Endometrium (tissue), 2 donors: Measurements from ENCODE around the gene OR9Q2.
A peak's percentile ranks its signal among the peaks of the same experiment; 100 is the strongest.
"Not testable (repeated sequence)": the region's sequence is repeated elsewhere in the genome, so short reads cannot be mapped to it uniquely, and the experiment has no call there.

Source experiments
- FAIRE-seq: peaks from 2 replicates; lab custom pipeline; 2012; peaks lifted over from hg19 to GRCh38; lab: Jason Lieb, UNC
- donor health status: control.
- donor health status: control.

OR9Q2 gene

DNA sequence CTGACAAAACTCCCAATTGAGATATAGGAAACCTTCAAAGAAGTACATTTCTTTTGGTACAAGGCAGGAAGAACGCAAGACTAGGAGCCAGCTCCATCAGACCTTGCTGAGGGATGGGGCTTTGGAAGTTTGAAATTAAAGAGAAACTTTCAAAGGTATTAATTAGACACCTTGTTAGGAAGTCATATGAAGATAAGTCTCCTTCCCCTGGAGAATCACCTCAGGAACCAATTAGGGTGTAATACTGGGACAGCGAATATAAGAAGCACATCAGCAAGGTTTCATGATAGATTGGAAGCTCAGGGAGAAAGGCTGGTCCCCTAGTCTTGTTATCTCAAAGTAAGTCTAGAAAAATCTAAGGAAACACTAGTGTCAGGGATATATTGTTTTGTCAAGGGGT, at the start of gene OR9Q2:
OR9Q2 (plus strand) TSS at position 301 of the 400 bp plus-strand sequence. CDS start 1,421 bp downstream, outside the sequence.
- no peak for FAIRE-seq

DNA sequence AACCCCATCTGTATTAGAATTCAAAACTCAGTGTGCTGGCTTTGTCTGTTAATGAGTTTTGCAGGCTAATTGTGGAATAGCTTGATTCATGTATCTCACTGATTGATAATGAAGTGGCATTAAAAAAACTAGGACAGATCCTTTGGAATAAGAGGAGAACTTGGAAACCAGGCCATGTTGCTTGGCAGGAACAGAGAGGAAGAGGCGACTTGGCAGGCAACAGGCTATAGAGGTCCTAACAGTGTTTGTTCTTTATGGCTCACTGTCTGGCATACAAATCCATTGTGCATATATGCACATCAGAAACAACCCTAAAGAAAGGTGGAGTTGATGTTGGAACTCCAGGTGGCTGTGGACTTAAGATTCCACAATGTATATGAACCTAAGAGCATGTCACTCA, 46.1 kb upstream of the OR9Q2 start:
- no peak for FAIRE-seq

DNA sequence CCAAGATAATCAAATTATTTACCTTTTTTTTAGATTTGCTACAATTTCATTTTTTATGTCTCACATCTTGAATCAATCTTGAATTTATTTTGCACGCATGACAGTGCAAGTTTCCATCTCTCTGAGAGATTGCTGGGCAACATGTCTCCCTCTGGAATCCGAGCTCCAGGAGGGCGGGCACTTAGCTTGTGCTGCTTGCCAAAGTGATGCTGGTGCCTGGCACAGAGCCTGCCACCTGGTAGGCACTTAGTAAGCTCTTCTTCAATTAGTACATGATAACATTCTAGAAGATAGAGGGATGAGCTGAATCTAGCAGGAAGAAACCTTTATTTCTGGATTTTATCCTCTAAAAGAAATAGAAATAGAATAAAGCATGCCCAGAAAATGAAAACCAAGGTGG, 36.1 kb upstream of the OR9Q2 start:
- FAIRE-seq: no peak

GRCh38 chr11:58164389-58164788, 24.5 kb upstream of the OR9Q2 start:
- FAIRE-seq: no peak

DNA sequence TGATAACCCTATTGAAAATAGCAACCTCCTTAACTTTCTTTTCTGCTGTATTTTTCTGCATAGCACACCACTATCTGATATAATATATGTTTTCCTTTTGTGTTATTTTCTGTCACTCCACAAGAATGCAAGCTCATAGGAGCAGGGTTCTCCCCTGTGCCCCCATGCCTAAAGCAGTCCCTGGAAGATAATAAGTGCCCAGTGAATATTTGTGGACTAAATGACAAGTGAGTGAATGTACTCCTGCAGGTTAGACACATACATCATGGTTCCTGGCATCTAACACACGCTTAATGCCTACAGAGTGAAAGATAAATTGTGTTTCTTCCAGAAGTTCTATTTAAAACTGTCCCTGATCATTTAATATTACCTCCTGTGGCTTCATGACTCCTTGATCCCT, 23.9 kb upstream of the OR9Q2 start:
- no peak for FAIRE-seq

- no peak for FAIRE-seq
These were observed 23.3 kb upstream of the OR9Q2 start for GRCh38 chr11:58165504-58166106.

DNA sequence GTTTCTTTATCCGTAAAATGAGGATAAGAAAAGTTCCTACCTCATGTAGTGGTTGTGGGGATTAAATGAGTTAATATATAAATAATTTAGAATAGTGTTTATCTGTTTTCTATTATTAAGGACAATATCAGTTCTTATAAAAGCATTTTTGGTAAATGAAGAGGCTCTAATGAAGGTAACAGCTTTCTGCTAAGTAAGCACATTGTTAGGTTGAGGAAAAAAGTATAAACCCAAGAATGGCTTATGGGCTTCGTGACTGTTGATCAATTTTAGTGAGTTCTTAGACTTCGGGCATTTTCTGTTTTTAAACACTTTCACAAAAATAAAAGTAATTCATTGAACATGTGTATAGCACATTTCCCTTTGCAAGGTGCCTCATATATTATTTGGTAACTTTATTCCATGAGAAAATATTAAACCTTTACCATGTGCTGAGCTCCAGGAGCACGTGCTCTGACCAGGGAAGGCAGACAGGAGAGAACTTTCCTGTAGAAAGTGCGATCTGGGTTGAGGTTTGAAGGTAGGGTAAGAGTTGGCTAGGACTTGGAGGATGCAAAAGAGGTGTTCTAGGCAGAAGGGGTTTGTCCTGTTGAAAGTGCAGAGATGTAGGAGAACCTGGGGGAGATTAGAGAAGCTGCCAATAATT, 11.3 kb upstream of the OR9Q2 start:
- no peak for FAIRE-seq

GRCh38 chr11:58178444-58178843, 10.4 kb upstream of the OR9Q2 start:
- FAIRE-seq: no peak

GRCh38 chr11:58179648-58180047, 9.2 kb upstream of the OR9Q2 start:
- no peak for FAIRE-seq

DNA sequence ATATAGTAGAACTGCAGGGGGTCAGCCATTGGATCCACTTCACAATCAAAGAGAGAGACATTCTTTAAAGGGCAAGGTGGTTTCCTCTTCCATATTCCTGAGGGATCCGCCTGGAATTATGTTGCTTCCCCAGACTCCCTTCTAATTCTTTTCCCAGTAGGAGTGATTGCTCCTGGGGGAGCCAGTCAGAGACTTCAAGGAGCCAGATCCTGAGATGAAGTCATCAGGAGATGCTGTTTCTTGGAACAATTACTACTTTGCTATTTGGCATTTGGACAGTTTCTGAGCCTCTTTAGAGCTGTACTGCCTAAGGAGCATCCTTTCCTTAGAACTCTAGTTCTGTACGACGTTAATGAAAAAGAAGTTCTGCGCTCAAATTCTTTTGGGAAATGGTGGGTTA, 1.9 kb upstream of the OR9Q2 start:
- no peak for FAIRE-seq

GRCh38 chr11:58192229-58192628, 3.4 kb downstream of the OR9Q2 start:
- no peak for FAIRE-seq

GRCh38 chr11:58193391-58193790, 4.5 kb downstream of the OR9Q2 start:
- FAIRE-seq: no peak

DNA sequence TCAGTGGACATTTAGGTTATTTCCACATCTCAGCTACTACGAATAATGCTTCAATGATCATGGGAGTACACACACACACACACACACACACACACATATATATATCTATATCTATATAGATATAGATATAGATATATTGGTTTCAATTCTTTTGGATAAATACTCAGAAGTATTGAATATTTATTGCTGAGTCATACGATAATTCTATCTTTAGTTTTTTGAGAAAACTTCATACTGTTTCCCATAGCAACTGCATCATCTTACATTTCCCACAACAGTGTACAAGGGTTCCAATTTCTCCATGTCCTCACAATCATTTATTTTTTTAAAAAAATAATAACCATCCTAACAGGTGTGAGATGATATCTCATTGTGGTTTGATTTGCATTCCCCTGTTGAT, 7.1 kb downstream of the OR9Q2 start:
- FAIRE-seq: no peak

GRCh38 chr11:58199271-58199670, 10.4 kb downstream of the OR9Q2 start:
- FAIRE-seq: no peak

DNA sequence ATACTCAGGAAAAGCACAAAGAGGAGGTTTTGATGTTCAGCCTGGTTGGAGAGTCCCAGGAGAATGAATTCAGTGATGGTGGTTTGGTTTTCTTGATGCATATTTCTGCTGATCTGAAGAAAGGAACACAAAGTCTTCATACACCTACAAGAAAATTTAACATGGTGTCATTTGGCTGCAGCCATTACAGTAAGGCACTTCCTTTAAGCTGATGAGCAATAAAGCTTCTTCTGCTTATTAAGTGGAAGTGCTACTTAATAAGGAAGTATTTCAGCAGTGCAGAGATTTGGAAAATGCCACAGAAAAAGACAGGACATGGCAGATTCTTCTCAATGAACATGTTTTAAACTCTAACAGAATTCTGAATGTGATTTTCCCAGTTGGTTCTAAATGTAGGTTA, 15.2 kb downstream of the OR9Q2 start, which contains the start of gene OR1S2:
OR1S2 (minus strand) TSS at position 101 of the 400 bp plus-strand sequence; CDS start at position 101, 0 bp downstream.
- no peak for FAIRE-seq

DNA sequence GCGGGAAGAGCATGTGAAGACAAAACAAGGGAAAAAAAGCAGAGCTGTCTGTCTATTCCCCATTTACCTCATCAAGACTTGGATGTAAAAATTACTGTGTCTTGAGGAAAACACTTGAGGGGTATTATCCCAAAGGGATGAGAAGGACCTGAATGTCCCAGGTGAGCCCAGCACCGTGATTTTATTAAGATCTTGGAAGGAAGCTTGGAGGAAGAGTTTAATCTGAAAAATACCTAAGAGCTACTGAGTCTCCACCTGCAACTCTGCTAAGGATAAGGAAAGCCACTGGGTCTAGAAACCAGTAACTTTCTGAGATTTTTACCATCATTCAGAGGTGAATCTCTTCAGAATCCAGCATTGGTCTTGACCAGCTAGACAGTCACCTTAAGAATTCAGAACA, 23.6 kb downstream of the OR9Q2 start, which contains the start of gene OR1S1:
OR1S1 (plus strand) TSS at position 301 of the 400 bp plus-strand sequence.
- FAIRE-seq: not testable (repeated sequence)

- peak; percentile 60 for FAIRE-seq
These were observed 27.6 kb downstream of the OR9Q2 start for GRCh38 chr11:58216476-58216875.

DNA sequence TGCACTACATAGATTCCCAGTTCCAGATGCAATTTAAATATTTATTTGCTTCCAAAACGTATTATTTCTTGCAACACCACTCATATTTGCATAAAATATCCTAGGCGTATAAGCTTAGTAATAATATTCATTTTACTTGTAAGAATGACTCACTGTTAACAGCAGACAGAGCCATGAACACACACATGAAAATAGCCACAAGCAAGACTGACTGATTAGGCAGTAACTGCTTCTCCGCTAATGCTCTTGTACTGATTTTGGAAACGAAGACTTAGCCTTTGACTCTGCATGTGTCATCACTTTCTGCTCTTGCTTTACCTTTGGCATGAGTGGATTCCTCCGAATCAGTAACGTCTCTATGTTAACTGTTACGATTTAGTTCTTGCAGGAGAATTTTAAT, 33.9 kb downstream of the OR9Q2 start:
- no peak for FAIRE-seq

DNA sequence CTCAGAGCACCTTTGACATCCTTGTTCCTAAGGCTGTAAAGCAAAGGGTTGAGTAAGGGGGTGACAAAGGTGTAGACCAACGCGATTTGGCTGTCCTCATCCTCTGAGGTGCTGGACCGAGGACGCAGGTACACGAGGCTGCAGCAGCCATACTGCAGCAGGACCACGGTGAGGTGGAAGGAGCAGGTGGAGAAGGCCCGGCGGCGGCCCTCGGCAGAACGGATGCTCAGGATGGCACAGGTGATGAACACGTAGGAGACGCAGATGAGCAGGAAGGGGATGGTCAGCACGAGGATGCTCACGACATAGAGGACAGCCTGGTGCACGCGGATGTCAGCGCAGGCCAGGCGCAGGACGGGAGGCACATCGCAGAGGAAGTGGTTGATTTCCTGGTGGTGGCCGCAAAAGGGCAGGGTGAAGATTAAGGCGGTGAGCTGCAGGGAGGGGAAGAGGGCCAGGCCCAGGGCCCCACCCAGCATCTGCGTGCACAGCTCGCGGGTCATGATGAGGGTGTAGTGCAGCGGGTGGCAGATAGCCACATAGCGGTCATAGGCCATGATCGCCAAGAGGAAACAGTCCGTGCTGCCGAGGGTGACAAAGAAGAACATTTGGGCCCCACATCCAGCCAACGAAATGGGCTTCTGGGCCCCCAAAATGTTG, 39.2 kb downstream of the OR9Q2 start:
- FAIRE-seq: no peak
